ENCODE data around the gene ERMP1. TPM values are rescaled to one million over a fixed set of nuclear protein-coding genes. Genes with fewer than 3 reads are reported as not detected.
A peak's percentile ranks its signal among the peaks of the same experiment; 100 is the strongest.

Gene ERMP1
- total and polyA plus RNA-seq, 2 experiments from 2014 or later, result 15.9 to 22.4 TPM

GRCh38 chr9:5840788-5841187, 7.9 kb upstream of the ERMP1 start:
- 89% methylated on average over 3 of the region's 3 CpGs for WGBS (ENCODE audit: low lambda C conversion rate, missing lambda C conversion rate)
- no peaks in the 10 kb centered on the region for H3K9me2 ChIP-seq (replicated peaks; ENCODE audit: insufficient read depth)
- H4K20me1 ChIP-seq (ENCODE audit: insufficient read depth, poor library complexity, severe bottlenecking), result no peaks in the 10 kb centered on the region
- TF ChIP-seq CTCF (IDR thresholded peaks at IDR 0.05; ENCODE audit: poor library complexity) (no peak), EZH2 (IDR thresholded peaks at IDR 0.05; ENCODE audit: borderline replicate concordance) (no peak), EZH2phosphoT487 (IDR thresholded peaks at IDR 0.05; ENCODE audit: low read depth, severe bottlenecking, unreplicated experiment) (no peak)
- no peak overlapping the region for H3K4me2 ChIP-seq
- no peak overlapping the region for H3K4me3 ChIP-seq
- H3K4me1 ChIP-seq (ENCODE audit: insufficient read depth), result peaks cover 26% of the 10 kb centered on the region
- DNase-seq (ENCODE audit: low spot score), result no peak
- no peaks in the 10 kb centered on the region for H3K79me2 ChIP-seq
- no peak overlapping the region for H2AFZ ChIP-seq
- H3K27ac ChIP-seq, result no peak overlapping the region
- H3K36me3 ChIP-seq (replicated peaks; ENCODE audit: insufficient read depth, low read depth), result no peaks in the 10 kb centered on the region
- H3K27me3 ChIP-seq, result no peaks in the 10 kb centered on the region
- H3K9me3 ChIP-seq (ENCODE audit: low read depth), result no peaks in the 10 kb centered on the region

- no peaks in the 10 kb centered on the region for H3K36me3 ChIP-seq (replicated peaks; ENCODE audit: insufficient read depth, low read depth)
- H3K27me3 ChIP-seq, result no peaks in the 10 kb centered on the region
- H3K27ac ChIP-seq, result peak overlapping the region; percentile 70
- H3K9me2 ChIP-seq (replicated peaks; ENCODE audit: insufficient read depth), result no peaks in the 10 kb centered on the region
- H2AFZ ChIP-seq, result no peak overlapping the region
- DNase-seq (ENCODE audit: low spot score), result no peak
- H3K4me1 ChIP-seq (ENCODE audit: insufficient read depth), result peaks cover 26% of the 10 kb centered on the region
- WGBS (ENCODE audit: low lambda C conversion rate, missing lambda C conversion rate), result 70% methylated on average over 4 of the region's 4 CpGs
- no peaks in the 10 kb centered on the region for H3K79me2 ChIP-seq
- H3K4me3 ChIP-seq, result no peak overlapping the region
- no peaks in the 10 kb centered on the region for H3K9me3 ChIP-seq (ENCODE audit: low read depth)
- no peak for TF ChIP-seq EZH2 (IDR thresholded peaks at IDR 0.05; ENCODE audit: borderline replicate concordance)
- TF ChIP-seq CTCF (IDR thresholded peaks at IDR 0.05; ENCODE audit: poor library complexity), result no peak
- no peak for TF ChIP-seq EZH2phosphoT487 (IDR thresholded peaks at IDR 0.05; ENCODE audit: low read depth, severe bottlenecking, unreplicated experiment)
- H4K20me1 ChIP-seq (ENCODE audit: insufficient read depth, poor library complexity, severe bottlenecking), result no peaks in the 10 kb centered on the region
- peak overlapping the region; percentile 66 for H3K4me2 ChIP-seq
Measured at GRCh38 chr9:5839572-5839902, 6.6 kb upstream of the ERMP1 start.

GRCh38 chr9:5838884-5839571, 6.1 kb upstream of the ERMP1 start:
- H4K20me1 ChIP-seq (ENCODE audit: insufficient read depth, poor library complexity, severe bottlenecking), result no peaks in the 10 kb centered on the region
- H3K9me3 ChIP-seq (ENCODE audit: low read depth), result no peaks in the 10 kb centered on the region
- H3K4me1 ChIP-seq (ENCODE audit: insufficient read depth), result peaks cover 24% of the 10 kb centered on the region
- peak overlapping the region; percentile 70 for H3K27ac ChIP-seq
- TF ChIP-seq EZH2 (IDR thresholded peaks at IDR 0.05; ENCODE audit: borderline replicate concordance) (no peak), CTCF (IDR thresholded peaks at IDR 0.05; ENCODE audit: poor library complexity) (no peak), EZH2phosphoT487 (IDR thresholded peaks at IDR 0.05; ENCODE audit: low read depth, severe bottlenecking, unreplicated experiment) (no peak)
- no peaks in the 10 kb centered on the region for H3K79me2 ChIP-seq
- H3K9me2 ChIP-seq (replicated peaks; ENCODE audit: insufficient read depth), result no peaks in the 10 kb centered on the region
- peak; percentile 84 for DNase-seq (ENCODE audit: low spot score)
- peak overlapping the region; percentile 66 for H3K4me2 ChIP-seq
- no peak overlapping the region for H3K4me3 ChIP-seq
- H3K27me3 ChIP-seq, result no peaks in the 10 kb centered on the region
- no peaks in the 10 kb centered on the region for H3K36me3 ChIP-seq (replicated peaks; ENCODE audit: insufficient read depth, low read depth)
- WGBS (ENCODE audit: low lambda C conversion rate, missing lambda C conversion rate), result 43% methylated on average over 2 of the region's 2 CpGs
- no peak overlapping the region for H2AFZ ChIP-seq

Measured in hepatocyte (in vitro differentiated cells).